Spleen (tissue), 11 donors: ENCODE results near the gene HBA2. TPM values are rescaled to one million over a fixed set of nuclear protein-coding genes. Genes with fewer than 3 reads are reported as not detected.
"Not testable (repeated sequence)": the region's sequence is repeated elsewhere in the genome, so short reads cannot be mapped to it uniquely, and the experiment has no call there.

Source experiments
- DNase-seq: peaks from one replicate; pipeline ENCODE4 v3.0.0-alpha.2; 2020
- H3K27ac ChIP-seq, 8 donors: fragments of 200-600 bp; sonication (generic) in 7 of 8; 1 replicate in 4 of 8; 2 replicates in 4 of 8; pipeline versions ENCODE4 v1.5.0 to v1.8.0; 2016 to 2021; ENCODE audit warnings: inconsistent platforms in 4 of 8, mild to moderate bottlenecking in 4 of 8, moderate library complexity in 1 of 8
- H3K27me3 ChIP-seq, 7 donors: fragments of 200-600 bp; sonication (generic) in 6 of 7; replicated peaks in 1 of 7; 1 replicate in 4 of 7; 2 replicates in 3 of 7; pipeline versions ENCODE4 v1.5.0 to v1.8.0; 2016 to 2021; ENCODE audit warnings: inconsistent platforms in 3 of 7, mild to moderate bottlenecking in 1 of 7
- H3K36me3 ChIP-seq, 6 donors: fragments of 200-600 bp; sonication (generic) in 5 of 6; 1 replicate in 4 of 6; 2 replicates in 2 of 6; pipeline versions ENCODE4 v1.5.0 to v1.8.0; 2016 to 2021; ENCODE audit warnings: inconsistent platforms in 2 of 6
- H3K4me1 ChIP-seq, 6 donors: fragments of 200-600 bp; sonication (generic) in 5 of 6; 1 replicate in 3 of 6; 2 replicates in 3 of 6; pipeline versions ENCODE4 v1.5.0 to v1.8.0; 2016 to 2021; ENCODE audit warnings: inconsistent platforms in 3 of 6
- H3K4me3 ChIP-seq, 8 donors: fragments of 200-600 bp; sonication (generic) in 7 of 8; 1 replicate in 4 of 8; 2 replicates in 4 of 8; pipeline versions ENCODE4 v1.5.0 to v1.8.0; 2016 to 2021; ENCODE audit warnings: inconsistent platforms in 4 of 8, mild to moderate bottlenecking in 4 of 8, moderate library complexity in 2 of 8
- H3K9me3 ChIP-seq, 8 donors: fragments of 200-600 bp; sonication (generic) in 7 of 8; 1 replicate in 4 of 8; 2 replicates in 4 of 8; pipeline versions ENCODE4 v1.5.0 to v1.8.0; 2016 to 2021; ENCODE audit warnings: inconsistent platforms in 4 of 8
- CTCF ChIP-seq, 11 experiments: fragments of 200-600 bp in 7 of 11; fragments of 450-650 bp in 4 of 11; sonication (generic) in 4 of 11; IDR thresholded peaks in 8 of 11; conservative IDR thresholded peaks in 3 of 11; 1 replicate in 7 of 11; 2 replicates in 4 of 11; pipeline versions ENCODE4 v1.4.0 to v1.8.0; 2016 to 2021; ENCODE audit warnings: antibody characterized with exemption in 11 of 11, inconsistent platforms in 4 of 11, mild to moderate bottlenecking in 1 of 11
- POLR2A ChIP-seq, 3 donors: fragments of 450-650 bp; IDR thresholded peaks; one replicate each; pipeline ENCODE4 v1.5.1; 2017; ENCODE audit warnings: antibody characterized with exemption in 3 of 3, mild to moderate bottlenecking in 1 of 3
- POLR2AphosphoS5 ChIP-seq, 3 donors: sonication (generic); formaldehyde crosslinking; IDR thresholded peaks; one replicate each; pipeline ENCODE4 v1.5.1; 2017; ENCODE audit warnings: antibody characterized with exemption in 3 of 3
- WGBS, 5 donors: extraction: QIAGEN DNeasy Blood & Tissue Kit in 3 of 5; methylation state at CpG; one replicate each; pipeline versions ENCODE4 v1.1.5 to v1.1.7; 2013 to 2018; 5-methylcytosine and 5-hydroxymethylcytosine counted together
- intact Hi-C: fragments of 100-400 bp; cut with DNase I; formaldehyde crosslinking; loops from one replicate; pipeline ENCODE4 v1.15.0; 2023; ENCODE audit warnings: low total_unique reads
- polyA plus RNA-seq, 3 donors: library from polyadenylated mRNA; stranded (reverse); fragments of 200-250 nt; gene quantifications; one replicate each; pipeline ENCODE4 v1.2.1, GENCODE V29; 2013
- small RNA-seq, 4 donors: library from RNA; depleted of rRNA; stranded (forward); fragments of <200 nt; gene quantifications; one replicate each; pipeline ENCODE3, GENCODE V24; 2016
- total RNA-seq, 7 donors: library from RNA; depleted of rRNA in 3 of 7; stranded (reverse); fragments of >200 nt in 3 of 7; fragmentation: NEBNext Ultra II Directional in 4 of 7; extraction: Animal tissue kit (Norgen Biotek cat#: 25700) in 4 of 7; gene quantifications; one replicate each; pipeline versions ENCODE4 v1.1.0 to v1.2.1, GENCODE V29; 2016 to 2021
- donor health status: healthy with polysubstance abuse.
- donor health status: DM: no; HTN: no; CAD: no; lungs with moderate emphysema.
- donor health status: DM: no; HTN: no; CAD: no.
- donor health status: Bipolar disorder and iron deficiency.
- donor health status: healthy.
- donor health status: DM: no; HTN: no; CAD: no.
- donor health status: DM: yes; HTN: yes; CAD: no.

Gene HBA2
- total and polyA plus RNA-seq, 10 donors, result 256 to 16,395 (median 3,722) TPM

GRCh38 chr16:211631-212180, 39.0 kb downstream of the HBA2 start:
- TF ChIP-seq POLR2AphosphoS5 (IDR thresholded peaks at IDR 0.05), result peak in 1 of 3 donors; percentile 50
- H3K9me3 ChIP-seq, H3K27me3 ChIP-seq, H3K27ac ChIP-seq, H3K4me1 ChIP-seq, H3K4me3 ChIP-seq, DNase-seq, intact Hi-C loops: not testable (repeated sequence)
- H3K36me3 ChIP-seq, result peaks cover 0 to 100% (median 94%) of the 10 kb centered on the region in 6 donors
- WGBS, 5 donors, result 87 to 99% (median 94%) methylated on average over 13 to 14 of the region's 14 CpGs

- Histone ChIP-seq H3K9me3 (no peaks in the 10 kb centered on the region), H3K4me3 (no peak overlapping the region), H3K4me1 (peaks cover 0 to 3% (median 0%) of the 10 kb centered on the region in 6 donors), H3K27ac (no peak overlapping the region), H3K36me3 (peaks cover 0 to 100% (median 95%) of the 10 kb centered on the region in 6 donors), H3K27me3 (no peaks in the 10 kb centered on the region)
- WGBS, 5 donors, result 95 to 99% (median 97%) methylated on average over 3 of the region's 3 CpGs
- intact Hi-C loops, result no loop called here
- no peak for DNase-seq
- no peak for TF ChIP-seq POLR2AphosphoS5 (IDR thresholded peaks at IDR 0.05)
- TF ChIP-seq POLR2A (IDR thresholded peaks at IDR 0.05), result no peak
- no peak for TF ChIP-seq CTCF (IDR thresholded peaks at IDR 0.05 in 8 of 11, conservative IDR thresholded peaks at IDR 0.05 in 3 of 11)
Measured at GRCh38 chr16:212999-213398, 40.3 kb downstream of the HBA2 start.

- H3K4me1 ChIP-seq, result peaks cover 0 to 19% (median 4%) of the 10 kb centered on the region in 6 donors
- DNase-seq, result no peak
- no peak overlapping the region for H3K27ac ChIP-seq
- WGBS, 5 donors, result 74 to 87% (median 79%) methylated on average over 4 of the region's 4 CpGs
- TF ChIP-seq CTCF (IDR thresholded peaks at IDR 0.05 in 8 of 11, conservative IDR thresholded peaks at IDR 0.05 in 3 of 11), result no peak
- no peak for TF ChIP-seq POLR2A (IDR thresholded peaks at IDR 0.05)
- TF ChIP-seq POLR2AphosphoS5 (IDR thresholded peaks at IDR 0.05), result no peak
- no peaks in the 10 kb centered on the region for H3K27me3 ChIP-seq
- intact Hi-C loops, result no loop called here
- H3K4me3 ChIP-seq, result no peak overlapping the region
- H3K9me3 ChIP-seq, result no peaks in the 10 kb centered on the region
- peaks cover 3 to 100% (median 94%) of the 10 kb centered on the region in 6 donors for H3K36me3 ChIP-seq
Measured at GRCh38 chr16:220021-220420, 47.3 kb downstream of the HBA2 start.

Small RNA genes lying within 50 kb of the gene (small RNA-seq; reads per million reads assigned to genes)
- 0 reads per million in 4 donors for gene RF00019

Other genes with a start within 250 kb of the HBA2 start
- 10 to 100 TPM in 4 of 7 donors, 1 to 10 TPM in 3; 5.2 to 17.9 (median 13.2) TPM for gene POLR3K, start 119.3 kb upstream of the HBA2 start, total RNA-seq
- gene POLR3K, start 119.3 kb upstream of the HBA2 start, polyA plus RNA-seq, result 10 to 100 TPM; 13.1 to 24.1 (median 21.2) TPM
- 10 to 100 TPM; 13.6 to 25.1 (median 17.2) TPM for gene SNRNP25, start 119.0 kb upstream of the HBA2 start, total RNA-seq
- gene SNRNP25, start 119.0 kb upstream of the HBA2 start, polyA plus RNA-seq, result 10 to 100 TPM; 39.8 to 48.1 (median 46.6) TPM
- gene RHBDF1, start 100.2 kb upstream of the HBA2 start, total RNA-seq, result 10 to 100 TPM in 4 of 7 donors, 1 to 10 TPM in 3; 6.5 to 23.0 (median 14.9) TPM
- gene RHBDF1, start 100.2 kb upstream of the HBA2 start, polyA plus RNA-seq, result 10 to 100 TPM in 1 of 3 donors, 1 to 10 TPM in 2; 7.0 to 11.4 (median 9.2) TPM
- gene MPG, start 94.7 kb upstream of the HBA2 start, total RNA-seq, result 10 to 100 TPM; 34.8 to 82.4 (median 50.0) TPM
- 100 to 1,000 TPM; 115 to 122 (median 121) TPM for gene MPG, start 94.7 kb upstream of the HBA2 start, polyA plus RNA-seq
- gene NPRL3, start 34.2 kb upstream of the HBA2 start, total RNA-seq, result 10 to 100 TPM; 22.7 to 38.7 (median 31.7) TPM
- 10 to 100 TPM in 2 of 3 donors, 1 to 10 TPM in 1; 8.7 to 22.4 (median 12.5) TPM for gene NPRL3, start 34.2 kb upstream of the HBA2 start, polyA plus RNA-seq
- 1 to 10 TPM in 1 of 7 donors, not detected in 6; 1.2 TPM for gene HBZ, start 20.2 kb upstream of the HBA2 start, total RNA-seq
- under 1 TPM in 1 of 3 donors, not detected in 2; 0.16 TPM for gene HBZ, start 20.2 kb upstream of the HBA2 start, polyA plus RNA-seq
- 10 to 100 TPM in 4 of 7 donors, 1 to 10 TPM in 2, not detected in 1; 1.4 to 96.6 (median 24.0) TPM for gene HBM, start 6.9 kb upstream of the HBA2 start, total RNA-seq
- 1 to 10 TPM in 1 of 3 donors, under 1 TPM in 2; 0.20 to 2.9 (median 0.28) TPM for gene HBM, start 6.9 kb upstream of the HBA2 start, polyA plus RNA-seq
- over 10,000 TPM in 1 of 7 donors, 1,000 to 10,000 TPM in 4, 100 to 1,000 TPM in 2; 276 to 25,333 (median 6,594) TPM for gene HBA1, start 3.8 kb downstream of the HBA2 start, total RNA-seq
- 1,000 to 10,000 TPM in 1 of 3 donors, 100 to 1,000 TPM in 1, 10 to 100 TPM in 1; 77.8 to 2,221 (median 120) TPM for gene HBA1, start 3.8 kb downstream of the HBA2 start, polyA plus RNA-seq
- gene HBQ1, start 7.6 kb downstream of the HBA2 start, total RNA-seq, result 1 to 10 TPM in 4 of 7 donors, not detected in 3; 1.0 to 7.4 (median 6.6) TPM
- gene HBQ1, start 7.6 kb downstream of the HBA2 start, polyA plus RNA-seq, result 10 to 100 TPM in 1 of 3 donors, under 1 TPM in 2; 0.41 to 11.3 (median 0.62) TPM
- 100 to 1,000 TPM in 5 of 7 donors, 10 to 100 TPM in 2; 76.7 to 158 (median 105) TPM for gene LUC7L, start 56.6 kb downstream of the HBA2 start, total RNA-seq
- 100 to 1,000 TPM; 110 to 318 (median 282) TPM for gene LUC7L, start 56.6 kb downstream of the HBA2 start, polyA plus RNA-seq
- 10 to 100 TPM; 32.2 to 63.1 (median 42.5) TPM for gene FAM234A, start 61.9 kb downstream of the HBA2 start, total RNA-seq
- 10 to 100 TPM; 13.0 to 25.9 (median 13.1) TPM for gene FAM234A, start 61.9 kb downstream of the HBA2 start, polyA plus RNA-seq
- gene RGS11, start 103.1 kb downstream of the HBA2 start, total RNA-seq, result 1 to 10 TPM; 1.0 to 5.4 (median 2.6) TPM
- gene RGS11, start 103.1 kb downstream of the HBA2 start, polyA plus RNA-seq, result 1 to 10 TPM in 2 of 3 donors, under 1 TPM in 1; 0.79 to 5.2 (median 1.9) TPM
- gene ARHGDIG, start 107.7 kb downstream of the HBA2 start, total RNA-seq, result not detected
- under 1 TPM; 0.23 to 0.99 (median 0.26) TPM for gene ARHGDIG, start 107.7 kb downstream of the HBA2 start, polyA plus RNA-seq
- gene PDIA2, start 110.3 kb downstream of the HBA2 start, total RNA-seq, result 1 to 10 TPM in 1 of 7 donors, under 1 TPM in 2, not detected in 4; 0.28 to 1.1 (median 0.39) TPM
- 1 to 10 TPM in 2 of 3 donors, under 1 TPM in 1; 0.67 to 2.4 (median 1.4) TPM for gene PDIA2, start 110.3 kb downstream of the HBA2 start, polyA plus RNA-seq
- gene AXIN1, start 179.8 kb downstream of the HBA2 start, total RNA-seq, result 10 to 100 TPM; 22.6 to 27.3 (median 24.8) TPM
- 10 to 100 TPM; 12.9 to 22.7 (median 13.6) TPM for gene AXIN1, start 179.8 kb downstream of the HBA2 start, polyA plus RNA-seq
- 10 to 100 TPM; 38.0 to 64.1 (median 48.0) TPM for gene MRPL28, start 197.7 kb downstream of the HBA2 start, total RNA-seq
- gene MRPL28, start 197.7 kb downstream of the HBA2 start, polyA plus RNA-seq, result 100 to 1,000 TPM in 1 of 3 donors, 10 to 100 TPM in 2; 85.0 to 108 (median 85.7) TPM
- gene PGAP6, start 209.1 kb downstream of the HBA2 start, total RNA-seq, result 10 to 100 TPM; 35.7 to 63.2 (median 51.0) TPM
- 10 to 100 TPM; 19.5 to 40.6 (median 32.2) TPM for gene PGAP6, start 209.1 kb downstream of the HBA2 start, polyA plus RNA-seq
- 10 to 100 TPM; 27.3 to 71.4 (median 50.0) TPM for gene NME4, start 224.3 kb downstream of the HBA2 start, total RNA-seq
- gene NME4, start 224.3 kb downstream of the HBA2 start, polyA plus RNA-seq, result 10 to 100 TPM; 43.4 to 75.8 (median 67.7) TPM
- 10 to 100 TPM in 5 of 7 donors, 1 to 10 TPM in 2; 8.9 to 14.8 (median 11.7) TPM for gene DECR2, start 229.0 kb downstream of the HBA2 start, total RNA-seq
- 10 to 100 TPM in 2 of 3 donors, 1 to 10 TPM in 1; 9.1 to 19.5 (median 14.1) TPM for gene DECR2, start 229.0 kb downstream of the HBA2 start, polyA plus RNA-seq